ENCODE results near the gene MFN2. TPM values are rescaled to one million over a fixed set of nuclear protein-coding genes. Genes with fewer than 3 reads are reported as not detected.

Gene MFN2
- polyA plus RNA-seq, 1 of the 3 experiments (the other 2 are of a cell fraction) = 43.2 TPM

GRCh38 chr1:12028248-12028647, 48.0 kb downstream of the MFN2 start:
- Histone ChIP-seq H3K9ac (no peak overlapping the region), H4K20me1 (ENCODE audit: insufficient read depth) (no peaks in the 10 kb centered on the region), H3K4me2 (no peak overlapping the region), H3K9me3 (no peaks in the 10 kb centered on the region), H2AFZ (ENCODE audit: low read depth) (no peak overlapping the region), H3K27me3 (ENCODE audit: insufficient read depth) (no peaks in the 10 kb centered on the region), H3K9me2 (no peaks in the 10 kb centered on the region), H3K4me3 (ENCODE audit: low read depth in 2 of 2, low read length in 1 of 2) (no peak overlapping the region), H3K36me3 (replicated peaks in 1 of 2; ENCODE audit: control insufficient read depth in 1 of 2, insufficient read depth in 2 of 2, low read length in 1 of 2) (peaks cover 11 to 12% of the 10 kb centered on the region in 2 experiments), H3K27ac (ENCODE audit: low read depth in 2 of 2, low read length in 1 of 2) (no peak overlapping the region), H3K79me2 (ENCODE audit: insufficient read depth) (no peaks in the 10 kb centered on the region), H3F3A (replicated peaks; ENCODE audit: insufficient read depth) (no peaks in the 10 kb centered on the region), H3K4me1 (ENCODE audit: control insufficient read depth in 1 of 2, insufficient read depth in 2 of 2, low read depth in 1 of 2, low read length in 1 of 2) (no peaks in the 10 kb centered on the region)
- POLR2A ChIA-PET = no interaction called here
- no peak for DNase-seq
- CTCF ChIA-PET = no interaction called here
- WGBS (ENCODE audit: low lambda C conversion rate) = 87% methylated on average over 8 of the region's 8 CpGs
- no peak for TF ChIP-seq USF1 (IDR thresholded peaks at IDR 0.05; ENCODE audit: borderline replicate concordance, low read depth)

- no peaks in the 10 kb centered on the region for H4K20me1 ChIP-seq (ENCODE audit: insufficient read depth)
- H2AFZ ChIP-seq (ENCODE audit: low read depth) = no peak overlapping the region
- POLR2A ChIA-PET = interaction anchor here (0.5 kb wide), 1 partner anchor 10 kb away, joined by 3 read pairs; the partner anchor contains the start of gene MIIP
- no peaks in the 10 kb centered on the region for H3K4me1 ChIP-seq (ENCODE audit: control insufficient read depth in 1 of 2, insufficient read depth in 2 of 2, low read depth in 1 of 2, low read length in 1 of 2)
- H3K4me2 ChIP-seq = no peak overlapping the region
- H3F3A ChIP-seq (replicated peaks; ENCODE audit: insufficient read depth) = no peaks in the 10 kb centered on the region
- no peaks in the 10 kb centered on the region for H3K9me3 ChIP-seq
- H3K9me2 ChIP-seq = no peaks in the 10 kb centered on the region
- no CpG with 5 or more reads among the region's 19 CpGs for WGBS (ENCODE audit: low lambda C conversion rate)
- DNase-seq = no peak
- H3K79me2 ChIP-seq (ENCODE audit: insufficient read depth) = no peaks in the 10 kb centered on the region
- H3K27me3 ChIP-seq (ENCODE audit: insufficient read depth) = no peaks in the 10 kb centered on the region
- H3K4me3 ChIP-seq (ENCODE audit: low read depth in 2 of 2, low read length in 1 of 2) = no peak overlapping the region
- TF ChIP-seq MXI1 (IDR thresholded peaks at IDR 0.05; ENCODE audit: low read depth, low read length) (no peak), POLR2AphosphoS5 (IDR thresholded peaks at IDR 0.05; ENCODE audit: low read depth, low read length) (no peak), CHD2 (IDR thresholded peaks at IDR 0.05; ENCODE audit: low read length, partially characterized antibody) (no peak), USF2 (IDR thresholded peaks at IDR 0.05; ENCODE audit: borderline replicate concordance, low read depth, low read length) (no peak), RXRA (IDR thresholded peaks at IDR 0.05; ENCODE audit: borderline replicate concordance, low read depth) (no peak), EZH2phosphoT487 (IDR thresholded peaks at IDR 0.05; ENCODE audit: borderline replicate concordance, low read depth) (no peak), GABPA (IDR thresholded peaks at IDR 0.05; ENCODE audit: low read depth) (no peak), ZBTB33 (IDR thresholded peaks at IDR 0.05; ENCODE audit: borderline replicate concordance, low read depth) (no peak)
- no peak overlapping the region for H3K27ac ChIP-seq (ENCODE audit: low read depth in 2 of 2, low read length in 1 of 2)
- H3K36me3 ChIP-seq (replicated peaks in 1 of 2; ENCODE audit: control insufficient read depth in 1 of 2, insufficient read depth in 2 of 2, low read length in 1 of 2) = peaks cover 11 to 12% of the 10 kb centered on the region in 2 experiments
- CTCF ChIA-PET = no interaction called here
- H3K9ac ChIP-seq = no peak overlapping the region
Observed at GRCh38 chr1:12028957-12029511, 48.8 kb downstream of the MFN2 start.

Data from SK-N-SH (cell line).